Muscle layer of colon (tissue), 2 donors: Measurements from ENCODE around the gene DMRT2.

Experiments used
- H3K27ac ChIP-seq: one replicate; pipeline ENCODE4 v1.7.0; 2013; ENCODE audit warnings: low read depth, mild to moderate bottlenecking, low read length, moderate library complexity
- H3K27me3 ChIP-seq, 2 donors: one replicate each; pipeline ENCODE4 v1.7.0; 2013; ENCODE audit warnings: low read length in 2 of 2, mild to moderate bottlenecking in 2 of 2; ENCODE audit not compliant: insufficient read depth in 2 of 2, control insufficient read depth in 1 of 2
- H3K36me3 ChIP-seq: one replicate; pipeline ENCODE4 v1.7.0; 2013; ENCODE audit warnings: mild to moderate bottlenecking, low read length; ENCODE audit not compliant: insufficient read depth
- H3K4me1 ChIP-seq: one replicate; pipeline ENCODE4 v1.7.0; 2013; ENCODE audit warnings: mild to moderate bottlenecking, low read length; ENCODE audit not compliant: insufficient read depth
- H3K4me3 ChIP-seq, 2 donors: one replicate each; pipeline ENCODE4 v1.7.0; 2013; ENCODE audit warnings: low read length in 2 of 2, low read depth in 1 of 2, mild to moderate bottlenecking in 1 of 2, moderate library complexity in 1 of 2
- H3K9ac ChIP-seq: one replicate; pipeline ENCODE4 v1.7.0; 2013; ENCODE audit warnings: low read length
- H3K9me3 ChIP-seq: one replicate; pipeline ENCODE4 v1.7.0; 2013; ENCODE audit warnings: mild to moderate bottlenecking, low read length
- donor health status: abdominal sarcoma.
- donor health status: Adenocarcinoma of cecum.

DMRT2 gene

GRCh38 chr9:1050125-1050895, at the start of gene DMRT2:
Gene DMRT2, plus strand, starts transcription at chr9:1050357. Its CDS starts 1,257 bp downstream, at chr9:1051614.
- no peak within 1 kb of the TSS for H3K9ac ChIP-seq

GRCh38 chr9:1001838-1002237, 48.3 kb upstream of the DMRT2 start:
- no peaks in the 10 kb centered on the region for H3K27me3 ChIP-seq
- no peaks in the 10 kb centered on the region for H3K4me1 ChIP-seq
- no peak overlapping the region for H3K27ac ChIP-seq

More at GRCh38 chr9:1050125-1050895, at the start of gene DMRT2:
- Histone ChIP-seq H3K9me3 (peaks cover 7% of the 10 kb centered on the region), H3K4me1 (peaks cover 24% of the 10 kb centered on the region), H3K27me3 (peaks cover 85 to 94% of the 10 kb centered on the region in 2 donors), H3K36me3 (no peaks in the 10 kb centered on the region), H3K27ac (no peak within 1 kb of the TSS), H3K4me3 (peak within 1 kb of the TSS in 1 of 2 donors; percentile 20)

GRCh38 chr9:1002678-1003077, 47.5 kb upstream of the DMRT2 start:
- Histone ChIP-seq H3K9ac (no peak overlapping the region), H3K36me3 (no peaks in the 10 kb centered on the region), H3K4me1 (no peaks in the 10 kb centered on the region), H3K27ac (no peak overlapping the region), H3K9me3 (no peaks in the 10 kb centered on the region), H3K27me3 (no peaks in the 10 kb centered on the region), H3K4me3 (no peak overlapping the region)

More at GRCh38 chr9:1001838-1002237, 48.3 kb upstream of the DMRT2 start:
- Histone ChIP-seq H3K9me3 (no peaks in the 10 kb centered on the region), H3K9ac (no peak overlapping the region), H3K36me3 (no peaks in the 10 kb centered on the region), H3K4me3 (no peak overlapping the region)

GRCh38 chr9:1005043-1005667, 45.0 kb upstream of the DMRT2 start:
- no peaks in the 10 kb centered on the region for H3K36me3 ChIP-seq
- H3K27me3 ChIP-seq, result no peaks in the 10 kb centered on the region

GRCh38 chr9:1007312-1007711, 42.8 kb upstream of the DMRT2 start:
- H3K9ac ChIP-seq, result no peak overlapping the region
- H3K9me3 ChIP-seq, result no peaks in the 10 kb centered on the region
- H3K27ac ChIP-seq, result no peak overlapping the region
- no peaks in the 10 kb centered on the region for H3K36me3 ChIP-seq
- H3K4me3 ChIP-seq, result no peak overlapping the region
- H3K27me3 ChIP-seq, result no peaks in the 10 kb centered on the region
- H3K4me1 ChIP-seq, result no peaks in the 10 kb centered on the region

More at GRCh38 chr9:1005043-1005667, 45.0 kb upstream of the DMRT2 start:
- Histone ChIP-seq H3K9me3 (no peaks in the 10 kb centered on the region), H3K4me3 (no peak overlapping the region), H3K27ac (no peak overlapping the region), H3K4me1 (no peaks in the 10 kb centered on the region), H3K9ac (no peak overlapping the region)

GRCh38 chr9:1008216-1008615, 41.9 kb upstream of the DMRT2 start:
- no peak overlapping the region for H3K4me3 ChIP-seq
- no peaks in the 10 kb centered on the region for H3K9me3 ChIP-seq
- no peaks in the 10 kb centered on the region for H3K4me1 ChIP-seq
- no peaks in the 10 kb centered on the region for H3K27me3 ChIP-seq
- no peak overlapping the region for H3K27ac ChIP-seq
- no peaks in the 10 kb centered on the region for H3K36me3 ChIP-seq
- no peak overlapping the region for H3K9ac ChIP-seq

- no peaks in the 10 kb centered on the region for H3K36me3 ChIP-seq
- no peak overlapping the region for H3K27ac ChIP-seq
- H3K27me3 ChIP-seq, result no peaks in the 10 kb centered on the region
- H3K4me3 ChIP-seq, result no peak overlapping the region
- no peaks in the 10 kb centered on the region for H3K4me1 ChIP-seq
- H3K9ac ChIP-seq, result no peak overlapping the region
- no peaks in the 10 kb centered on the region for H3K9me3 ChIP-seq
These were observed 41.0 kb upstream of the DMRT2 start for GRCh38 chr9:1009101-1009707.

GRCh38 chr9:1013021-1013420, 37.1 kb upstream of the DMRT2 start:
- Histone ChIP-seq H3K4me1 (no peaks in the 10 kb centered on the region), H3K36me3 (no peaks in the 10 kb centered on the region), H3K27ac (no peak overlapping the region), H3K27me3 (no peaks in the 10 kb centered on the region), H3K9me3 (no peaks in the 10 kb centered on the region), H3K4me3 (no peak overlapping the region), H3K9ac (no peak overlapping the region)

GRCh38 chr9:1014225-1014624, 35.9 kb upstream of the DMRT2 start:
- H3K36me3 ChIP-seq, result no peaks in the 10 kb centered on the region
- no peak overlapping the region for H3K27ac ChIP-seq
- H3K9me3 ChIP-seq, result no peaks in the 10 kb centered on the region
- H3K4me3 ChIP-seq, result no peak overlapping the region
- no peaks in the 10 kb centered on the region for H3K4me1 ChIP-seq
- no peaks in the 10 kb centered on the region for H3K27me3 ChIP-seq
- no peak overlapping the region for H3K9ac ChIP-seq

GRCh38 chr9:1014640-1015039, 35.5 kb upstream of the DMRT2 start:
- Histone ChIP-seq H3K9ac (no peak overlapping the region), H3K4me1 (no peaks in the 10 kb centered on the region), H3K27me3 (no peaks in the 10 kb centered on the region), H3K9me3 (no peaks in the 10 kb centered on the region), H3K4me3 (no peak overlapping the region), H3K36me3 (no peaks in the 10 kb centered on the region), H3K27ac (no peak overlapping the region)

GRCh38 chr9:1018121-1018520, 32.0 kb upstream of the DMRT2 start:
- Histone ChIP-seq H3K9me3 (peaks cover 11% of the 10 kb centered on the region), H3K36me3 (no peaks in the 10 kb centered on the region), H3K4me3 (no peak overlapping the region), H3K27ac (no peak overlapping the region), H3K9ac (no peak overlapping the region), H3K27me3 (peaks cover 0 to 8% of the 10 kb centered on the region in 2 donors), H3K4me1 (no peaks in the 10 kb centered on the region)
